LNCaP clone FGC (cell line): ENCODE data around the gene PDGFB.
A peak's percentile ranks its signal among the peaks of the same experiment; 100 is the strongest.

Source experiments
- DNase-seq: peaks from one replicate; pipeline ENCODE4 v3.0.0-alpha.2; 2011; ENCODE audit warnings: low read depth
- H3K4me3 ChIP-seq: 2 replicates; pipeline ENCODE4 v1.5.1; 2011; ENCODE audit warnings: mild to moderate bottlenecking, low read depth, low read length, control low read depth
- CTCF ChIP-seq: IDR thresholded peaks from 2 replicates; pipeline ENCODE4 v1.5.1; 2012; ENCODE audit warnings: mild to moderate bottlenecking; ENCODE audit not compliant: control insufficient read depth, insufficient read depth; ENCODE audit errors: extremely low read depth

The PDGFB gene

DNA sequence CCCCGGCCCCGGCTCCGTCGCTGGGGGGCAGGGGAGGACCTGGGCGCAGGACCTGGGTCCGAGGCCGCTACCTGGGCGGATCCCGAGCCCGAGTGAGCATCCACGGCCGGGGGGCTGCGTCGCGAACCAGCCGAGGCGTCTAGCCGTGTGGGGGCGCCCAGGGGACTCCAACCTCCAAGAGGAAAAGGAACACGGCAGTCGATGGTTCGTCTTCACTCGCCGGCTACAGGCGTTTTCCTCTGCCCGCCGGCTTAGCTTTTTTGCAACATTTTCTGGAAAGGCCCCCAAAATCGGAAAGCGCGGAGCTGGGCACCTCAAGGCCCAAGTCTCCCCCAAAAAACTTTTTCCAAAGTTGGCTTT is 666 bp downstream of the PDGFB start:
- no peak for DNase-seq
- peak overlapping the region; percentile 69 for H3K4me3 ChIP-seq
- TF ChIP-seq CTCF: no peak

DNA sequence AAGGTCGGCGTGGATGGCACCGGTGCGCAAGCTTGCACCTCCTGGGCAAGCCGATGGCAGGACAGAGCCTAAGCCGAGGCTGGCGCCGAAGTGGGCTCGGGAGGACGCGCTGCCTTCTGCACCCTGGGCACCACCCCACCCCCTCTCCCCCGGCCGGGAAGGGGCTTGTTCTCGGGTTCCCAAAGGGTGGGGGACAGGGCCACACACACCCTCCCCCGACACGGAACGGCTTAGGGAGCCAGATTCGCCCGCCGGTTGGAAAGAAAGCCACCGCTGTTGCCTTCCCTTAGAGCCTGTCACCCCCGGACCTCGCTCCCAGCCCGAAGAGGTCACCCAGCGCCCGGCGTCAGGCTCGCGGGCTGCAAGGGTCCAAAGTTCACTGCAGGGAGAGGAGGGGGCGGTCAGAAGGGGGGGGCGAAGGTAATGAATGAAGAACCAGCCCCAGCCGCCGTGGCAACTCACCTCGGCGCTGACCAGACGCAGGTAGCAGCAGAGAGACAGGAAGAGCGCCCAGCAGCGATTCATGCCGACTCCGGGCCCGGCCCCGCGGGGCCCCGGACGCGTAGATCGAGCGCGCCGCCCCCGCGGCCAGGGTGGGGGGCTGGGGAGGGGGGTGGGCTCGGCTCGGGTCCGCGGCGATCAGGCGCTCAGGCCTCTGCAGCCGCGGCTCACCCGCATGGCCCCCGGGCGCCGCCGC is 1.2 kb downstream of the PDGFB start:
- H3K4me3 ChIP-seq: peak overlapping the region; percentile 69
- DNase-seq: no peak
- no peak for TF ChIP-seq CTCF

- H3K4me3 ChIP-seq: peak overlapping the region; percentile 69
- TF ChIP-seq CTCF: no peak
- peak; percentile 32 for DNase-seq
Measured at GRCh38 chr22:39242595-39243438, 2.0 kb downstream of the PDGFB start.

GRCh38 chr22:39241794-39242594 is 2.8 kb downstream of the PDGFB start:
- DNase-seq: no peak
- peak overlapping the region; percentile 69 for H3K4me3 ChIP-seq
- TF ChIP-seq CTCF: no peak

- peak overlapping the region; percentile 69 for H3K4me3 ChIP-seq
- DNase-seq: peak; percentile 87
- peak; percentile 18; the same call in 1 of the 2 replicates for TF ChIP-seq CTCF
Measured at GRCh38 chr22:39240831-39241793, 3.7 kb downstream of the PDGFB start.
